Neural progenitor cell (in vitro differentiated cells): ENCODE measurements around the gene PARD3B.

Experiments
- CTCF ChIP-seq: fragments of 200-600 bp; sonication (generic); IDR thresholded peaks from 2 replicates; pipeline ENCODE4 v1.5.1; 2017; ENCODE audit warnings: antibody characterized with exemption, mild to moderate bottlenecking
- EZH2 ChIP-seq: fragments of 200-600 bp; sonication (generic); IDR thresholded peaks from 2 replicates; pipeline ENCODE4 v1.6.1; 2017; ENCODE audit warnings: antibody characterized with exemption, mild to moderate bottlenecking, moderate library complexity
- EZH2phosphoT487 ChIP-seq: fragments of 200-600 bp; sonication (generic); IDR thresholded peaks from 2 replicates; pipeline ENCODE4 v1.6.1; 2017; ENCODE audit warnings: antibody characterized with exemption

- no peak for TF ChIP-seq CTCF
- TF ChIP-seq EZH2, result no peak
- TF ChIP-seq EZH2phosphoT487, result no peak
These were observed 510.9 kb downstream of the PARD3B start for GRCh38 chr2:205056151-205056561.
